ENCODE results near the gene AP5S1.

AP5S1 gene

GRCh38 chr20:3848565-3848964 is 28.2 kb downstream of the AP5S1 start:
- H3K4me3 ChIP-seq (ENCODE audit: low read depth, low read length): no peak overlapping the region
- TF ChIP-seq, protein P1, sequence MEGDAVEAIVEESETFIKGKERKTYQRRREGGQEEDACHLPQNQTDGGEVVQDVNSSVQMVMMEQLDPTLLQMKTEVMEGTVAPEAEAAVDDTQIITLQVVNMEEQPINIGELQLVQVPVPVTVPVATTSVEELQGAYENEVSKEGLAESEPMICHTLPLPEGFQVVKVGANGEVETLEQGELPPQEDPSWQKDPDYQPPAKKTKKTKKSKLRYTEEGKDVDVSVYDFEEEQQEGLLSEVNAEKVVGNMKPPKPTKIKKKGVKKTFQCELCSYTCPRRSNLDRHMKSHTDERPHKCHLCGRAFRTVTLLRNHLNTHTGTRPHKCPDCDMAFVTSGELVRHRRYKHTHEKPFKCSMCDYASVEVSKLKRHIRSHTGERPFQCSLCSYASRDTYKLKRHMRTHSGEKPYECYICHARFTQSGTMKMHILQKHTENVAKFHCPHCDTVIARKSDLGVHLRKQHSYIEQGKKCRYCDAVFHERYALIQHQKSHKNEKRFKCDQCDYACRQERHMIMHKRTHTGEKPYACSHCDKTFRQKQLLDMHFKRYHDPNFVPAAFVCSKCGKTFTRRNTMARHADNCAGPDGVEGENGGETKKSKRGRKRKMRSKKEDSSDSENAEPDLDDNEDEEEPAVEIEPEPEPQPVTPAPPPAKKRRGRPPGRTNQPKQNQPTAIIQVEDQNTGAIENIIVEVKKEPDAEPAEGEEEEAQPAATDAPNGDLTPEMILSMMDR (IDR thresholded peaks at IDR 0.05; ENCODE audit: low read depth, low read length): no peak

- TF ChIP-seq, protein P1 (IDR thresholded peaks at IDR 0.05; ENCODE audit: low read depth, low read length): no peak
- no peak overlapping the region for H3K4me3 ChIP-seq (ENCODE audit: low read depth, low read length)
Observed at GRCh38 chr20:3854462-3854871, 34.1 kb downstream of the AP5S1 start.

- TF ChIP-seq, protein P1 (IDR thresholded peaks at IDR 0.05; ENCODE audit: low read depth, low read length): no peak
- no peak overlapping the region for H3K4me3 ChIP-seq (ENCODE audit: low read depth, low read length)
Observed at GRCh38 chr20:3857405-3857804, 37.1 kb downstream of the AP5S1 start.

DNA sequence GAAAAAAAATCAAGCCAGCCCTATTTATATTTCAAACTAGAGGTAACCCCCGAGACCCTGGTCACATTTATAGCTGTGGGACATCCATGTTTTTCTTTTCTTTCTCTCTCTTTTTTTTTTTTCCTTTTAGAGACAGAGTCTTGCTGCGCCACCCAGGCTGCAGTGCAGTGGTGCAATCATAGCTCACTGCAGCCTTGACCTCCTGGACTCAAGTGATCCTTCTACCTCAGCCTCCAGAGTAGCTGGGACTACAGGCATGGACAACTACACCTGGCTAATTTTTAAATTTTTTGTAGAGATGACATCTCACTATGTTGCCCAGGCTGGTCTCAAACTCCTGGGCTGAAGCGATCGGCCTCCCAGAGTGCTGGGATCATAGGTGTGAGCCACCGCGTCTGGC is 38.3 kb downstream of the AP5S1 start:
- no peak overlapping the region for H3K4me3 ChIP-seq (ENCODE audit: low read depth, low read length)
- TF ChIP-seq, protein P1 (IDR thresholded peaks at IDR 0.05; ENCODE audit: low read depth, low read length): no peak

DNA sequence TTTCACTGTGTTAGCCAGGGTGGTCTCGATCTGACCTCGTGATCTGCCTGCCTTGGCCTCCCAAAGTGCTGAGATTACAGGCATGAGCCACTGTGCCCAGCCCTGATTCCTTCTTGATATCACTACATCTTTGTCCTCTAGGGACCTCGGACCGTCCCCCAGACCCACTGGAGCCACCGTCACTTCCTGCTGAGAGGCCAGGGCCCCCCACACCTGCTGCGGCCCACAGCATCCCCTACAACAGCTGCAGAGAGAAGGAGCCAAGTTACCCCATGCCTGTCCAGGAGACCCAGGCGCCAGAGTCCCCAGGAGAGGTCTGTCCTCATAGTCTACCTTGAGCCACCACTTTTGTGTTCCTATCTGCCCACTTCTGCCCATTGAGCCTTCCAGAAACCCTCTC is 40.8 kb downstream of the AP5S1 start:
- TF ChIP-seq, protein P1 (IDR thresholded peaks at IDR 0.05; ENCODE audit: low read depth, low read length): no peak
- H3K4me3 ChIP-seq (ENCODE audit: low read depth, low read length): no peak overlapping the region

DNA sequence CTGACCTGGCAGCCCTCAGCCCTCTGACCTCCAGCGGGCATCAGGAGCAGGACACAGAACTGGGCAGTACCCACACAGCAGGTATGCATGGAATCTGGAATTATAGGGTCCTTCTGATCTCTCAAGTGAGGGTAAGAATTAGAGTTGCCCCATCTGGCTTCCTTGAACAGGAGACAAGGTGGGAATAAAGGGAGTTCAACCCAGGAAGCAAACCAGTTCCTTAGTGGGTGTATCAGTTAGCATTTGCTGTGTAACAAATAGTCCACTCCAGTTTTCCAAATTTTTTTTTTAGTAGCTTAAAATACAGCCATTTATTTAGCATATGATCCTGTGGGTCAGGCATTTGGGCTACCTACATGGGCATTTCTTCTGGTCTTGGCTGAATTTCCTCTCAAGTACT is 42.0 kb downstream of the AP5S1 start:
- no peak overlapping the region for H3K4me3 ChIP-seq (ENCODE audit: low read depth, low read length)
- TF ChIP-seq, protein P1 (IDR thresholded peaks at IDR 0.05; ENCODE audit: low read depth, low read length): no peak

DNA sequence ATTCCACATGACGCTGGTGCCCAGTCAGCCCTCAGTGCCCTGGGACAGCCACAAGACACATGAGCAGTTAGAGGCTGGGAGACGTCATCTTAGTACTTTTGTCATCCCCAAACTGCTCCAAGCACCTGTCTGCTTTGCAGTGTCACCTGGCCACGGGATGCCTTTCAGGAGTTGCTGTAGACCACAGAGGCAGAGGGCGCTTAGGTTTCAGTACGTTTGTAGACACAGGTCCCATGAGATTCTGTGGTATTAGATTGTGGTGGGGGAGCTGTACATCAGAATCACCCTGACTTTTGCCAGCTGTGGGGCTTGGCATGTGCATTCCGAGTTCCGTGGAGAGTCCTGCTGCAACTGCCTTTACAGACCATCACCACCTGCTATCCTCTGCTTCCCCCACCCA is 43.0 kb downstream of the AP5S1 start:
- H3K4me3 ChIP-seq (ENCODE audit: low read depth, low read length): no peak overlapping the region
- TF ChIP-seq, protein P1 (IDR thresholded peaks at IDR 0.05; ENCODE audit: low read depth, low read length): no peak
